HS-27A (cell line): ENCODE measurements around the gene ADGRV1.

Source experiments
- DNase-seq: peaks from one replicate; pipeline ENCODE4 v3.0.0-alpha.2; 2012; ENCODE audit warnings: low read depth, missing footprints

ADGRV1 gene

DNA sequence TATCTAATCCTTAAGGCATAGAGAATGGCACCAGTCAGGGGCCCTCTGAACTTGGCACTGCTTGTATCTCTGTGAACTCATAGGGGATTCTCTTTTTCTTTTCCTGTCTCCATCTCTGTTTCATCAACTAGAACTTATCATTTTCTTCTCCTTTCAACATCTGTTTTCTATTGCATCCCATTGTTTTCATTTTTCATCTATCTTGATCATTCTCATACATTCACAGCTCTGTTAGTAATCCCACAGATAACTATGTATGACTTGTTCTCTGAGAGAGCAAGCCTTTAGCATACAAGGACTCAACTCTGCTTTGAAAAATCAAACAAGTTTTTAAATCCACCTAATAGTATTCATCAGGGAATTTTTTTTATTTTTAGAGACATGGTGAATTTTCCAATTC lies 560.2 kb downstream of the ADGRV1 start:
- DNase-seq = no peak

DNA sequence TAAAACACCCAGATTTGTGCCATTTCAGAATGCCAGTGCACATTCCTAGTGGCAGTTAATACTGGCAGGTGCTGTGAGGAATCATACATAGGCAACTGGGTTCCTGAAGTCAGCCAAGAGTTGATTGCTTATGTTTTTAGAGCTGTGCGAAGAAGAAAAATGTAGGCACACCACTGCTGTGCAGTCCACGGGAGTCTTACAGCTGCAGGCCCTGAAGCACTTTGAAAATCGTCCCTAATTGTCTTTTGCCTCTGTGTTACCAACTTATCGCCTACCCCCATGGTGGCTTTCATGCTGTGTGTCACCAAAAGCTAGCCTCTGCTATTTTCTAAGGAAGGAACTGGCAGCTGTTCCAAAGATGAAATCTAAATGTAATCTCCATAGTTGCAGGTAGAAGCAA lies 560.6 kb downstream of the ADGRV1 start:
- no peak for DNase-seq

DNA sequence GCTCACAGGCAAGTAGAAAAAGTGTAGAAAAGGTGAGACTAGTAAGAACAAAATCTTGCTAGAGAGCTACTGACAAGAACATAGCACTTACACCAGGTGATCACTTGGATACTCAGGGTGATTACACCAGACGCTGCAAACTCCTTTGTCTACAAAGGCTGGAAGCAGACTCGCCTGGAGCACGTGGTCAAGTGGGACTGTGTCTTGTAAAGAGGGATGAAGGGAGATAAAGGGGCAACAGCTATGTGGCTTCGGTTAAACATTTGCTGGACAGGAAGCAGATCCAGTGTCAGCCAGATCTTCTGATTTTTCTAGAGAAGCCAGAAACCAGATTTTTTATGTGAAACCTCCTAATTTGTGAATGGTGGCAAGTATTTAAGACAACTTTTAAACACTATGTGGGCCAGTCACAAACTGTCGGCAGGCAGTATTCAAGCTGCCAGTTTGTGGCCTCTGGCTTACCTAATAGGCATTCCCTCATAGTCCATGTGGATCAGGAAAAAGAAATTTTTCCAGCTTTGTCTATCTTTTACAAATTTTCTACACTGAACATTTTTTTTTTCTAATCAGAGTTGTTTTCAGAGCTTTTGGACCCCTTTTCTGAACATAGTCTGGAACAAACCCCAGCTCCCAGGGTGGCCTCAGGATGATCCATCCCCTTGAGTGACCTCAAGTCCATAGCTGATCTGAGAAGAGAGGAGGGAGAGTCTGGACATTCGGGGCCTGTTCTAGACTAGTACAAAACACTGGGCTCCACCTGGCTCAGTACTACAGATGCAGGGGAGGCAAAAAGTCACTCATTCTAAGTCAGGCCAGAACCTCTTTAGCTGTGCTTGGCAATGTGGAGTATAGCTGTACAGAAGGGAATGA lies 561.6 kb downstream of the ADGRV1 start:
- DNase-seq = no peak

DNA sequence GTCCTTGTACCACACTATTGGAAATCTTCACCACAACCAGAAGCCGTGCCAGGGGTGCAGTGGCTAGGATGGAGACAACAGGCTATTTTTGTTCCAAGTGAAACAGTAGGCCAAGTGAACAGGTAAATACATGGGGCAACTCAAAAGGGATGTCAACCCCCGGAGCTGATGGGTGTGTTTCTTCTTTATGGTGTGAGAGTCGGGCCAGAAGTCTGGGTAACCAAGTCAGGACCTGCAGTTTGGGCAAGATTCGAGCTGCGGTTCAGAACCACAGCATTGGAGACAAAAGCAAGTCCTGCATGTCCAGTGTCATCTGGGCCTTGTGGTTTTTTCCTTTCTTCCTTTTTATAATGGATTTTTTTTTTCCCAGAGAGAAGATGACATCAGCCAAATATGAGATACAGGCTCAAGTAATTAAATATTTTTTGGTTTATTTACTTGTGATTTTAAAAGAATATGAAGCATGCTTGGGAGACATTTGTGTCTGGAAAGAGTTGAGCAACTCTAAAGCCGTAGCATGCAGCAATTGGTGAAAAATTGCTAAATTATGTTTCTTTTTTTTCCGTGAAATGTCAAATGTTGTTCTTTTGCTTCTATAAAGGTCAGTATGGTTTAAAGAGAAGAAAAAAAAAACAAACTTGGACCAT lies 562.9 kb downstream of the ADGRV1 start:
- DNase-seq = no peak

DNA sequence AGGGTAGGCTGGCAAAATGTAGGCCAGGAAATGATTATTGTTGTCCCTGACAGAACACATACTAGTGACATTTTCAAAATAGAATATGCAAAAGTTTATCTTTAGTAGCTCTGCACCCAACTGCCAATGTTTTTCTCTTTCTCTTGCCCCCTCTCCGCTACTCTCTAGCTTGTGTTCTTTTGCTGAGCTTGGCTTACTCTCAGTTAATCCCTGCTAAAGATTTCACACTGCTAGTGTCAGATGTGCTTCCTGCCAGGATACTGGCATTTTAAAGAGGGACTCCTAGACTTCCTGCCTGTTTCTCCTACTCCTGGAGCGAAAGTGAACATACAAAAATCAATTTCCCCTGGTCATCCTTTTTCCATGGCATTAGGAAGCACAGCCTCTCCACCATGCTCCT lies 564.1 kb downstream of the ADGRV1 start:
- DNase-seq = no peak

DNA sequence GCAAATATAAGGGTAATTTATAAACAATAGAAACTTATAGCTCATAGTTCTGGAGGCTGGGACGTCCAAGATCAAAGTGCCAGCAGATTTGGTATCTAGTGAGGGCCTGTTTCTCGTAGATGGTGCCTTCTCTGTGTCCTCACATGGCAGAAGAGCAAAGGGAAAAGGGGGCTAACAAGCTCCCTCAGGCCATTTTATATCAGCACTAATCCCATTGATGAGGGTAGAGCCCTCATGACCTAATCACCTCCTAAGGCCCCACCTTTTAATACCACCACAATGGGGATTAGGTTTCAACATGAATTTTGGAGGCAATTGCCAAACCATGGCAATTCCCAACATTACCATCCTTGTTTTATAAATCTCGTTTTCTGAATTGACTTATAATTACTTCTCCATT lies 564.7 kb downstream of the ADGRV1 start:
- DNase-seq = no peak

DNA sequence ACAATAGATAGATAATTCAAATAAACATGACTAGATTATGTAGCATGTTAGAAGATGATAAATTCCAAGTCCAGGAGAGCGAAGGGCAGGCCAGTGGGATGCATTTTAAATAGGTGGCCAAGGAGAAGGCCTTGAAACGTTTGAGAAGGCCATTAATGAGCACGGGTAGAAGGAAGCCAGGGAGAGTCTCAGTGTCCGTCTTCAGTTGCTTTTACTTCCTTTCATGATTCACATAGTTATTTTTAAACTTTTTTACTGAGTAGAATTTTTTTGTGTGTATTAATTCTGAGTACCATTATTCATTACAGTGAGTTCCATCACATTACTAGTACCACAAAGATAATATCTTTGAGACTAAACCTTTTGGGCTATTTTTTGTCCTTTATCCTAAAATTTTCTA lies 565.3 kb downstream of the ADGRV1 start:
- no peak for DNase-seq

DNA sequence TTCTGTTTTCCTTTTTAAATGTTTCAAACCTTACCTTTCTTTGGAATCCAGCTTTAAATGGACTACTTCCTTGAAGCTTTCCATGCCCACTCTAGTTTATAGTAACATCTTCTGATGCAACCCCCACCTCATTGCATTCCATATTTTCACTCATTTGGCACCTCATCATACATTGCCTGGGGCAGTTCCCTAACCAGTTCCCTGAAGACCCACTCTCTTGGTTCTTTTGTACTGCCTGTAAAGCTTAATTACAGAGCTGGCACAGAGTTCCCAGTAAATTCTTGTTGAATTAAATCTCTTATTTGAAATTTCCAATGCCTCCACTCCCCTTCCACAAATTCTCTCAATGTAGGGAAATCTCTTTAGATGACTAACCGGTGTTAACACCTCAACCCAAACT lies 567.3 kb downstream of the ADGRV1 start:
- DNase-seq = no peak

DNA sequence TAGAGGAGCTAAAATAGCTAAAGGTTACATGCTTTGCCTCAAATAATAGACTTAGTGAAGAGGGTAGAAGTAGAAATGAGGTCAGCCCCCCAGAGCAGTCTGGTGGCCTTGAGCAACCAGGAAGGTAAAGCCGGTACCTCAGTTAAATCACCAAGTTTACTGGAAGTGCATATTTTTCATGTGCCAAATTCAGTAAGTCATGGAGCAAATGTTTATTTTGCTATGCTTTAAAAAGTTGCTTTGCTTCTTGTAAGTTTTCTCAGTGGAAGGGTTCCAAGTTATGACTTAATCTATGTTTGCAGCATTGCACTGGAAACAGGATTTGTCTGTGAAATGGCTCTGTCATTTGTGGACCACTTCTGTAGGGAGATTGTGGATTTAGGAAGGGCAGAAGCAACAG lies 567.9 kb downstream of the ADGRV1 start:
- DNase-seq = no peak

DNA sequence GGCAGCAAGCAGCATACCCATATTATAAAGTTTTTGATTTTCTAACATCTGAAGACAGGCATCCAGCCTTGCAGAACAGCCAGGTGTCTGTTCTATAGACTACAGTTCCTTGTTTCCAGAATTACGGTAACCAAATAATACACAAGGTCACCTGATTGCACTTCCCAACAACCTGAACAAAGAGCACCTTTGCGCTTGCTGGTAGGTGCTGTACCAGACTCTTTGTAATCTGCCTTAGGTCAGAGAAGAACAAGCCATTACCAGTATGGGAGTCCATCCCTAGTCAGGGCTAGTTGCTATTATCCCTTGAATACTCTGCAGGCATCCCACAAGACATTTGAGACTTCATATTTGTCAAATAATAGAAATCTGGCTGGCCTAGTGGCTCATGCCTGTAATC lies 568.3 kb downstream of the ADGRV1 start:
- no peak for DNase-seq

DNA sequence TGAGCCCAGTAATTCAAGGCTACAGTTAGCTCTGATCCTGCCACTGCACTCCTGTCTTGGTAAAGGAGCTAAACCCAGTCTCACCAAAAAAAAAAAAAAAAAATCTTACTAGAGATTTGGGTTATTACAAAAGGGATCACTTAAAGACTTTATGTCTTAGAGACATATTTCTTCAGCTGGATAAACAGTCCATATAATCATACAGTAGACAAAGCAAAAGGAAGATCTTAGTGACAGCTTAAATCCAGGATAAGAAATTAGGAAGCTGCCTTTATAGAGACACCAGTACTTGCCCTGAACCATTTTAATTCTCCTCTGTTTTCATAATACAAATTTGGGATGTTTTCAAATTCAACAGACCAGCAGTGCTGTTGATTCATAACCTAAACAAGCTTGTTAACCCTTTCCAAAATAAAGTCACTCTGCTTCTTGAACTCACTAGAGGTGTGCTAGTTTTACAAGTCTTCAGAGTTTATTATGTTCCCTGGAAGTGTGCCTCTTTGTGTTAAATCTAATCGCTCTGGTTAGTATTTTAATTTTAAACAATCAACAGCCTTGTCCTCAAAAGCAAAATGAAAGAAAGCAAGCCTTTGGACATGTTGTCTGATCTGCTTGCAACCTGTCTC lies 569.0 kb downstream of the ADGRV1 start:
- no peak for DNase-seq

DNA sequence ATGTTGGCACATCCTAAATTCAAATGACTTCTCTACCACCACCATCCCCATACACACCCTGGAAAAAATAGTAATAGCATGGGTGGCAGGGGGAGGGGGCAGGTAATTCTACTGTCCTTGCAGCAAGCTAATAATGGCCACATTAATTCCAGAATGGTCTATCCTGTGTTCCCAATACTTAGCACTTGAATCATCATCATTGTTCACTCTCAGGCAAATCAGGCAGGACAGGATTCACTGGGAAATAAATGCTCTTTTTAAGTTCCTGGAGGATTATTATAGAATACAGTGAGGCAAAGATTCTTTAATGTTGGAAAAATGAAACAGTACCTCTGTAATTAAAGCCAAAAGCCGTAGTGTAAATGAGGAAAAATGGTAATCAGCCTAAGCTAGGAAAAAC lies 570.0 kb downstream of the ADGRV1 start:
- DNase-seq = no peak

DNA sequence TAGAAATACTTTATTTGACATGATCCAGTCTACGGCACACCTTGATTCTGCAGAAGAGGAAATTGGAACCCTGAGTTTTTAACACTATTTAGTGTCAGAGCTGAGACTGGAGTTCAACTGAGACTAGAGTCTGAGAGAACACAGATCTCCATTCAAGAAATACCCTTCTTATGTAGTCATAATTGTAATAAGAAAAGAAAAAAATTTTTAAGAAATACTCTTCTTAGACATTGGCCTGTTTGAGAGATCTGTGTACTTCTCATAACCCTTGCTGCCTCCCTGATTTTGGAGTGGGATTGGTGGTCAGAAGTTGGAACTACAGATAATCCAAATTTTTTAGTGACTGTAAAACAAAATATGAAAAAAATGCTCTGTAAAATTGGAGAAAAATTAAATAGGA lies 571.2 kb downstream of the ADGRV1 start:
- DNase-seq = no peak

DNA sequence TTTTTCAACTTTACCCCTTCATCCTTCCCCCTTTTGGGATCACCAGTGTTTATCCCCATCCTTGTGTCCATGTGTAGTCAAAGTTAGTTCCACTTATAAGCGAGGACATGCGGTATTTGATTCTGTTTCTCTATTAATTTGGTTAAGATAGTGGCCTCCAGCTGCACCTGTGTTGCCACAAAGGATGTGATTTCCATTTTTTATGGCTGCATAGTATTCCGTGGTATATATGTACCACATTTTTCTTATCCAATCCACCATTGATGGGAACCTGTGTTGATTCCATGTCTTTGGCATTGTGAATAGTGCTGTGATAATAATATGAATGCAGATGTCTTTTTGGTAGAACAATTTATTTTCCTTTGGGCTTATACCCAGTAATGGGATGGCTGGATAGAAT lies 572.2 kb downstream of the ADGRV1 start:
- DNase-seq = no peak

DNA sequence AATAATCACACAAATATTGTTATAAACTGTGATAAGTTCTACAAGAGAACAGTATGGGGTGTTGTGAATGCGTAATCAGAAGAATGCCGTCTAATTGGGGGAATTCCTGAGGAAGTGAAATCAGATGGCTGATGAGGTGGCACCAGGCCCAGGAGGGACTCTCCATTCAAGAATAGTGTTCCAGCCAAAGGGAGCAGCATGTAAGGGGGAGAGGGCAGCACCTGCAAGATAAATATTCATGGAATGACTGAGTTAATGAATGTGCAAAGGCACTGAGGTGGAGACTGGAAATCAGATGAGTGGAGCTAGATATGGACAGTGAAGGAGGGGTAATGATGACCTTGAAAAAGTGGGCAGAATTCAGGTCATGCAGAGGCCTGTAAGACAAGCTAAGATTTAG lies 574.0 kb downstream of the ADGRV1 start:
- no peak for DNase-seq

DNA sequence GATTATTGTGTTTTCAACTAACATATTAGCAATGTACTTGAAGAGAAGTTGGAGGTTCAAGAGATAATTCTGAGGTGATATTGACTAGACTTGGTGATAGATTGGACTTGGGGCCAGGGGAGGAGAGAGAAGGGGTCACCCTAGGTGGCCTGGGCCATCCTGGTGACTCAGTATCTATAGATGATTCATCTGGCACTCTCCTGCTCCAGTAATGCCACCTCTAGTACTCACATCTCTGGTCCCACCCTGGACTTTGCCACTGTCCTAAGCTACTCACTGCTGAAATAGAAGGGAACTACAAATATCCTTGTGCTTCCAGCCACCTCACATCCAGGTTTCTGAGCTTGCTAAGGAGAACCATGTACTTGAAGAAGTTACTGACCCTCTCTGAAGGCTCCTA lies 574.6 kb downstream of the ADGRV1 start:
- no peak for DNase-seq

DNA sequence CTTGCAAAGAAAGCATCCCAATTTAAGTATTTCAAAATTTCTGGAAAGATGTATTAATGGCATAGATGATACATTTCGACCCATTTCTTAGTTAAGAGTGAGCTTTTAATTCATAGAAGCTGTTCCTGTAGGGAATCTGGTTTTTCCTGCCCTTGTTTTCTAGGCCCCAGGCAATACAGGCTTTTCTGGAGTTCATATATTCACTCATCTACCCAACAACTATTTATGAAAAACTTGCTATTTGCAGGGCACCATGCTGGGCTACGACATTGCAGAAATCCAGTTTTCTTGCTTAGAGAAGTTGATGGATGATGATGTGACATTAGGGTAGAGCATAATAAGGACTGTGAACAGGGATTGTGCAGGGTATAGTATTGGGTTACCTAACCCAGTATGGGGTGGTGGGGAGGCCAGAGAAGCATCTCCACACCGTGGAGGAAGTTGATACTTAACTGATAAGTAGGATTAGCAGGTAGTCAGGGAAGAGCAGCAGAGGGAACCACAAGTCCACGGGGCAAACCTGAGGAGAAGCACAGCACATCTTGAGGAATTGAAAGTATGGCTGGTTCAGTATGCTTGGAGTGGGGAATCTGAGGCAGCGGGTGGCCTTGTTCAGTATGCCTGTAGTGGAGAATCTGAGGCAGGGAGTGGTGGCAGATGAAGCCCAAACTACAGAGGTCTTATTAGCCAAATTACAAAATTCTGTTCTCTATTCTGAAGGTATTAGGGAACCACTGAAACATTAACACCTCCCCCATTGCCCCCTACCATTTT lies 577.1 kb downstream of the ADGRV1 start:
- DNase-seq = no peak

DNA sequence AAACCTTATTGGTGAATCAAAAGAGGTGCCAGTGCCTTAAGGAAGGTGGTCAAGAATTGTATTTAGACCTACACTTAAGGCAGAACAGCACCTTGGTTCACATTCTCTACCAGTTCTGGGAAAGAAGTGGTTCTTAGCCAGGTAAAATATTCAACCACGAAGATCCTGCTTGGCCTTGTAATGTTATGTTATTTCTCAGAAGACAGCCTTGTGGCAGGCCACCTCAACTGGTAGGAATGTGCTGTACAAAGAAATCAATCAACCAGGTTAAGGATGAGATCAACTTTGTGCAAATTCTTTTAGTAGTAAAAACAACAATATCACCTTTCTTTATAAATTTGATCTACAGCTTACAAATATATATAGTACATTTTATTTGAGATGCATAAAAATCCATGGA lies 577.7 kb downstream of the ADGRV1 start:
- no peak for DNase-seq

DNA sequence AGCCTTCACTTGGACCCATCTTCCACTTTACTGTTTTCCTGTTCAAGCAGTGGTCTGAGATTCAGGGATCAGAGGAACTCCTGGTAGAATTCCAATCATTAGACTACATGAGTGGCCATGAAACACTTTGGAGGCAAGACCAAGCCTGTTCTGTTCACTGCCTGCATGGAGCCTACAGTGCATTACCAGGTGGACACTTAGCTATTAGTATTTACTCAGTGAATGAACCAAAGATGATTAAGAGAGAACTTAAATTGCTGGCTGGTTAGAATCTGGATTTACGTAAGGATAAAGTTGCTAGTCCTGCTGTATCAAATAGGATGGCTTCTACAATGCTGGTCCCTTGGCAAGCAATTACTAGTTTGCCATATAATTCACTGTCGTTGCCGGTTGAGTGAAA lies 579.0 kb downstream of the ADGRV1 start:
- DNase-seq = no peak

DNA sequence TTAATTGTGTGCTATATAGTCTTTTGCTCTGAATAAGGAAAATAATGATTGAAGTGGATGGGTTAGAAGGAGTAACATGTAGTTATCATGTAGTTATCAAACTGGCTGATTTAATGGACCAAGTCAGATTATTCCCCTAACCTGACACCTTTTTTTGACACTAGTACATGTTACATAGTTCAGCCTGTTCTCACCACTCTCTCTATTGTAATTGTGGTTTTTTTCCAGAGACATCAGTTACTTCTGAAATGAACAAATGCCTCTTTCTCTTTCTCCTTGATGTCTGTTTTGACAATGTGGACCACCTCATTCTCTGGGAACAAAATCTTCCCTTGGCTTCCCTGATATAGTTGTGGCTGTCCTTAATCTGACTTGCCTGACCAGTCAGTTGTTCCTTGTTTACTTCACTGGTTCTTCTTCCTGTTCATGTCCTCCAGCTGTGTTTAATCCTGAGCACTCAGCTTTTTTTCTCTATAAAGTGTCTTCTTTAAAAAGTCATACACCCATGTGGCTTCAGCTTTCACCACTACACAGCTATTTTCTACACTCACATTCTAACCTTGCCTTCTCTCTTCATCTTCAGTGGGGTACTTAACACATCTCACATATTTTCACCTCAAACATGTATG lies 581.1 kb downstream of the ADGRV1 start:
- no peak for DNase-seq

DNA sequence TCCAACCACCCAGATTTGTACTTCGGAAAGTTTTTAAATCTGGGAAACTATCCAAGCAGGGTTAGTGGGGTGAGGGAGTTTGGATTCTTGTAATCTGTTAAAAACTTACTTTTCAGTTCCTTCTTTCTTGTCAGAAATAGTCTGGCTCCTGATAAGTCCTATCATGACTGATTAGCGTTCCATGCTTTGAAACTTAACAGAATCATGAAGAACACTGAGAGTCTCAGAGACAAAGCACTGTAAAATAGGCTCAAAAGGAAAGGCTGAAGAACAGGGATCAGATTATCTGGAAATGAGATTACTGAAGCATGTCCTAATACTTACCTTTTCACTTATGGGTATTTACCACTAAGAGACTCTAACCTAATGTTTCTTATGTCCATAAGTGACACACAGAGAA lies 582.1 kb downstream of the ADGRV1 start:
- no peak for DNase-seq

DNA sequence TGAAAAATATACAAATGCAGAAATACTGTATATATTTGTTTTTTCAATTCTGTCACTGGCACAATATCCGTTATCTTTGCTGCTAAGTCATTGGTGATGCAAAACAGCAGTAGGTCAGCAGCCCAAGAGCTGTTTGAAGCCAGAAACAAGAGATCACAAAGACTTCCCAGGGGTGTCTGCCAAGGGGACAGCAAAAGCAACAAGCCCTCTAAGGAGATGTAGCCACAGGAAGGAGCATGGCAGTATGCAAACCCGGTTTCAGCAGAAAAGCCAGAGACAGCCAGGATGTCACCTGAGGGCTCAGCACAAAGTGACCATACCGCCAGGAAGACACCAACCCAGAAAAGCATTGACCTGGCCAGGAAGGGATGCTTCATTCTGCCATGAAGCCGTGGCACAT lies 583.0 kb downstream of the ADGRV1 start:
- DNase-seq = no peak
